Caki2 (cell line): ENCODE measurements around the gene RTL10. TPM values are rescaled to one million over a fixed set of nuclear protein-coding genes. Genes with fewer than 3 reads are reported as not detected.

Experiments used
- DNase-seq: peaks from one replicate; pipeline ENCODE4 v3.0.0-alpha.2; 2015; ENCODE audit warnings: low read depth
- in situ Hi-C: cut with HindIII; loops from 2 replicates; pipeline ENCODE4 v1.10.0; 2016; ENCODE audit warnings: low sequenced_read_pairs, low pct_unique_long_range_greater_than_20kb, mixed read lengths
- total RNA-seq: library from RNA; depleted of rRNA; stranded (reverse); fragments of >200 nt; shearing (Covaris generic); gene quantifications from 2 replicates; pipeline ENCODE4 v1.2.3, GENCODE V29; 2014; ENCODE audit warnings: low replicate concordance

Gene RTL10
- total RNA-seq, 1 experiment from 2014 or later, result 4.2 TPM

DNA sequence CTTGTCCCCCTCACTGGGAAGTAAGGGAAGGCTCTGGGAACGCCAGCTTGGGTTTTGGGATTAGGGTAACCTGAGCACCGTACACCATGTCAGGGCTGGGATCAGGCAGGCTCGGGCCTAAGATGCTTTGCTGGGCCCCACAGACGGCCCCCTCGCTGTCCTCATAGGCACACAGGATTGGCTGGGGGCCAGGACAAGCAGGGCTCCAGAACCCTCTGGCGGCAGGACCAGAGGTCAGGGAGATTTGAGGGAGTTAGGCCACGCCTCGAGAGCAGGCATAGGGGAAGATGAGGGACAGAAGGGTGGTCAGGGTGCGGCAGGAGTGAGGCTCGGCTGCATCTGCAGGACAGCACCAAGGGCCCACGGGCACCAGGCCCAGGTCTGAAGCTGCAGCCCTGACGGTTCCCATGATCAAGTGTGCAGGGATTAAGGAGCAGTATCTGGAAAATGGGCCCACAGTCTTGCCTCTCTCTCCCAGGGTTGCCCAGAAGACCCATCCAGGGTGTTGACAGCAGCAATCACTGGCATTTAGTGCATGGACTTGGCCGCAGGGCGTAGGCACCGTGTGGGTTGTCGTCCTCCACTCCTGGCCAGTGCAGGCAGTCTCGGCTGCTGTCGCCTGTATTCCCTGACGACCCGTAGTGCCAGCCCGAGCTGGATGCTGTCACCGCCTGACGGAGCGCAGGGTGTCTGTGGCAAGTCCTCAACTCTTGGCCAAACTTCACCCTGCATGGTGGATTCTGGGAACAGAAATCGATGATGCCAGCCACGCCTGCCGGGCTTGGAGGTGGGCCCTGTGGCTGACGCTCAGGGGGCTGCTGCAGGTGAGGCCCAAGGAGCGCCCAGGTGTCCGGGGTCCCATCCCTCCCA, 15.7 kb upstream of the RTL10 start:
- in situ Hi-C loops, result no loop called here
- no peak for DNase-seq

DNA sequence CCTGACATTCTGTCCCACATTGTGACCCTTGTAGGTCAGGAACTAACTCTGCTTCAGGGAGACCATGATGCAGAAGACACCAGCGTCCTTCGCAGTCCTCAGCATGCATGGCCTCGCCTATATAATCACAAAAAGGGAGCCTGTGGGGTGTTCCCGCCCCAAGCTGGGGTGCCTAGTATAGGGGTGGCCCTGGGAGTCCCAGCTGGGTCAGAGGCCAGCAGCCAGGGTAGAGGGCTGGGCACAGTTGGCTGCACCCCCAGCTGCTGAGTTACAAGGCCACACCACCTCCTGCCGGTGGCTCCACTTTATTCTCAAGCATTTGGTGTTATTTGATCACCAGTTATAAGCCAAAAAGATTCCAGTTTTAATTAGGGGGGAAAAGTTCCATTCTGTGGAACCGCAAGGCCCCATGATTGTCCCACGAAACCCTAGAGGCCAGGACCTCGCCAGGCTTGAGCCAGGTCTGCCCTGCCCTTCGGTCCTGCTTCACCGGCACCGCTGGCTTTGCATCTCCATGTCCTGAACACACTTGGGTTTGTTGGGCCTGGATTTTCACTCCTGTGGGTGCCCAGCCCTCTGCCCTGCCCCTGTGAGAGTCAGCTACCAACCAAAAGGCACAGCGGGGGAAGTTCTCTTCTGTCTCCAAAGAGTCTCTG, 15.0 kb upstream of the RTL10 start:
- DNase-seq, result no peak
- in situ Hi-C loops, result no loop called here

DNA sequence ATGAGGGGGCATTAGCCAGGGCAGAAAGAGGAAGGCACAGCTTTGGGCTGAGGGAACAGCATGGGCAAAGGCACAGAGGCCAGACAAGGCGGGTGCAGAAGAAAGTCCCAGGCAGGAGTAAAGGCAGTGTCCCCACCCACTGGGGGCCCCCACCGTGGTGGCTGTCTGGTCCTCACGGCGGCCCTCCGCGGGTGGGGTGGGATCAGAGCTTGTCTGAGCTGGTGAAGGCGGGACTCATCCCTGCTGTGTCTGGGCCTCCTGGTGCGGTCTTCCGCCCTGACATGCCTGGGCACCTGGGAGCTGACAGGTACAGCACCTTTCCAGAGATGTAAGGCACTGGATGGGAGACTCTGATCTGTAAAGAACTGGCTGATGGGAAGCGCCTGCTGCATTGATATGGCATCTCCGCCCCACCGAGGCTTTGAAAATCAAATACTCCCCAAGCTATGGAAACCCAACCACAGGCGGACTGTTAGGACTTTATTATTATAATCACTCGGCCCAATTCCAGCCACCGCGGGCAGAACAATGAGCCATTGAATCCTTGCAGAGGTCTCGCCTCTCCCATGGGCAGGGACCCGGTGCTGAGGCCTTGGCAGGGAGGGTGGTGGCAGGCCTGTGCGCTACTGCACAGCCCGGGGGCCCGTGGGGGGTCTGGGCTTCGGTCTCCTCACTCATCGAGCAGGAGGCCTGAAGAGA, 14.2 kb upstream of the RTL10 start:
- in situ Hi-C loops, result no loop called here
- no peak for DNase-seq

DNA sequence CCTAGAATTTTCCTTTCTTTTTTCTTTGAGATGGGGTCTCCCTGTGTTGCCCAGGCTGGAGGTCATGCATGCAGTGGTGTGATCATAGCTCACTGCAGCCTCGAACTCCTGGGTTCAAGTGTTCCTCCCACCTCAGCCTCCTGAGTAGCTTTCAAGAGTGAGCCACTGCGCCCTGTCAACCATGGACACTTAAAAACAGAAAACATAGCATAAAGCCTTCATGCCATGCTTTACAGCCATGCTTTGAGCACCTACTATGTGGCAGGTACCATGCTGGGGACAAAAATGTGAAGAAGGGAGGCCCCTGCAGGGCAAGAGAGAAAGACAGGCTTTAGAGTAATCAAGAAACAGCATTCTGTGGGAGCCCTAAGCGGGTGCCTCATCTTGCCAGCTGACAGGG, 13.7 kb upstream of the RTL10 start:
- in situ Hi-C loops, result no loop called here
- DNase-seq, result no peak

DNA sequence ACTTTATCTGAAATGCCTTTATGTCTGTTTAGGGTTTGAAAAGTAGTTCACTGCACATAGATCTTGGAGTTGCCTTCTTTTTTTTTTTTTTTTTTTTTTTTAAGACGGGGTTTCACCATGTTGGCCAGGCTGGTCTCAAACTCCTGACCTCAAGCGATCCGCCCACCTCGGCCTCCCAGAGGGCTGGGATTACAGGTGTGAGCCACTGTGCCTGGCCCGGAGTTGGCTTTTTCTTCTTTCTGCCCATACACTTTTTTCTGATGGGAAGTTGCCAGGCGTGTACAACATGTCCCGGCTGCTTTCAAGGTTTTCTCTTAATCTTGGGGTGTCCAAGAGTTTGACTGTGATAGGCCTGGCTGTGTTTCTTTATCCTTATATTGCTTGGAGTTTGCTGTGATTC, 12.9 kb upstream of the RTL10 start:
- DNase-seq, result no peak
- in situ Hi-C loops, result no loop called here

DNA sequence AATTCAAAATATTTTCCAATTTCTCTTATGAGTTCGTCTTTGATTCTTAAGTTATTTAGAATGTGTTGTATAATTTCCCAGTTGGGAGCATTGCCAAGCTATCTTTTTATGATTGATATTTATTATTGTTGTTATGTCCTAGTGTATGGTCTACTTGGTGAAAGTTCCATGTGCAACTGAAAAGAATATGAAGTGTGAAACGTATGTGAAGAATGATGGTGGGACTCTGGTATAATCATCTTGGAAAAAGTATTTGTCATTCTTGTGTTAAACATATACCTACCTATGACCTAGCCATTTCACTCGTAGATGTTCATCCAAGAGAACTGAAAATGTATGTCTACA, 12.0 kb upstream of the RTL10 start:
- DNase-seq, result no peak
- in situ Hi-C loops, result no loop called here

DNA sequence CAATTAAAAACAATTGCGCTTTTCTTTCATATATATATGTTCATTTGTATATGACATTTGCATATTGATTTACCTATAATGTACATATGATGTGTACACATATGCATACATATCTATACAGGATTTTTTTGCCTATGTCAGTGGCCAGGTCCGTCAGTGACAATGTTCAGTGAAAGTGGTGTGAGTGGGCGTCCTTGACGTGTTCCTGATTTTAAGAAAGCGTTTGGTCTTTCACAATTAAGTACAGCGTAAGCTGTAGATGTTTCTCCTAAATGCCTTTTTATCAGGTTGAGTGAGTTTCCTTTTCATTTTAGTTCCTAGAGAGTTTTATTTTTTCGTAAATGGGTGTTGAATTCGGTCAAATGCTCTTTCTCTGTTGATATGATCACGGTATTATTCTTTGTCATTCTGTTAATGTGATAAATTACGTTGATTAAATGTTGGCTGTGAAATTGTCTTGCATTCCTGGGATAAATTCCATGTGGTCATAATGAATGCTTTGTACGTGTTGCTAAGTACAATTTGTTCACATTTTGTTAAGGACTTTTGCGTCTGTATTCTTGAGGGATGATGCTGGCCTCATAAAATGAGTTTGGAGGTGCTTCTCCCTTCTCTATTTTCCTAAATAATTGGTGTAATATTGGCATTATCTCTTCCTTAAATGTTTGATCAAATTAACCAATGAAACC, 10.6 kb upstream of the RTL10 start:
- in situ Hi-C loops, result no loop called here

DNA sequence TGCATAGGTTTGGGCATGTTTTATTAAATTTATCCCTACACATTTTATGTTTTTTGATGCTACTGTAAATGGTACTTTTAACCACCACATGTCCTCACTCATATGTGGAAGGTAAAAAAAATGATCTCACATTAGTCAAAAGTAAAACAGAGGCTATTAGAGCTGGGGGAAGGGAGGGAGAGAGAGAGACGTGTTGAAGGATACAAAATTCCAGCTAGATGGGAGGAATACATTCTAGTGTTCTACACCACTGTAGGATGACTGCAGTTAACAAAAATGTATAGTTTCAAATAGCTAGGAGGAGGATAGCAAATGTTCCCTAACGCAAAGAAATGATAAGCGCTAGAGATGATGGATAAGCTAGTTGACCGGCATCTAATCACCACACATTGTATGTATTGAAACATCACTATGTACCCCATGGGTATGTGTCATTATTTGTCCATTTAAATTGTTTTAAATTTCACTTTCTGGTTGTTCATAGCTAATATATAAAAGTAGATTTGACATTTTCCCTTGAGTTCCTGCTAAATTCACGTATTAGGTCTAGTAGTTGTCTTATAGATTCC, 9.9 kb upstream of the RTL10 start:
- no peak for DNase-seq
- in situ Hi-C loops, result no loop called here

More for the DNA sequence above, 10.6 kb upstream of the RTL10 start:
- DNase-seq, result no peak

DNA sequence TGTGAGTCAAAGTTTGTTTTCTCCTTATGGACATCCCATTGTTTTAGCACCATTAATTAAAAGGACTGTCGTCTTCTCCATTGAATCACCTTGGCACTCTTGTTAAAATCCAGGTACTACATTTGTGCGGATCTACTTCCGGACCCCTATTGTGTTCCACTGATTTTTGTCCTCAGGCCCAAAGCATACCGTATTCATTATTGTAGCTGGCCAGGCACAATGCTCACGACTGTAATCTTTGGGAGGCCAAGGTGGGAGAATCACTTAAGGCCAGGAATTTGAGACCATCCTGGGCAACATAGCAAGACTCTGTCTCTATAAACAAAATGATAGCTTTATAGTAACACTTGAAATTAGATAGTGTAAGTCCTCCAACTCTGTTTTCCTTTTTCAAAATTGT, 8.9 kb upstream of the RTL10 start:
- no peak for DNase-seq
- in situ Hi-C loops, result no loop called here

DNA sequence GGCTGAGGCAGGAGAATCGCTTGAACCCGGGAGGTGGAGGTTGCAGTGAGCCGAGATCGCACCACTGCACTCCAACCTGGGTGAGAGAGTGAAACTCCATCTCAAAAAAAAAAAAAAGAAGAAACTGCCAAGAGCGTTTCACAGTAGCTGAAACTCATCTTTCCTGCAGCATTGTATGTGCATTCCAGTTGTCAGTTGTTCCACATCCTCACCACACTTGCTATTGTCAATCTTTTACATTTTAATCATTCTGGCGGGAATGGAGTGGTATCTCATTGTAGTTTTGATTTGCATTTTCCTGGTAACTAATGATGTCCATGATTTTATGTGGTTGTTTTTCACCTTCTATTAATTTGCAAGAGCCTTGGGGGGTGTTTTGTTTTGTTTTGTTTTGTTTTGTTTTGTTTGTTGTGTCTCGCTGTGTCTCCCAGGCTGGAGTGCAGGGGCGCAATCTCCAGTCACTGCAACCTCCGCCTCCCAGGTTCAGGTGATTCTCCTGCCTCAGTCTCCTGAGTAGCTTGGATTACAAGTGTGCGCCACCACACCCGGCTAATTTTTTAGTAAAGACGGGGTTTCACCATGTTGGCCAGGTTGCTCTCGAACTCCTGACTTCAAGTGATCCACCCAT, 8.1 kb upstream of the RTL10 start:
- in situ Hi-C loops, result no loop called here
- no peak for DNase-seq

DNA sequence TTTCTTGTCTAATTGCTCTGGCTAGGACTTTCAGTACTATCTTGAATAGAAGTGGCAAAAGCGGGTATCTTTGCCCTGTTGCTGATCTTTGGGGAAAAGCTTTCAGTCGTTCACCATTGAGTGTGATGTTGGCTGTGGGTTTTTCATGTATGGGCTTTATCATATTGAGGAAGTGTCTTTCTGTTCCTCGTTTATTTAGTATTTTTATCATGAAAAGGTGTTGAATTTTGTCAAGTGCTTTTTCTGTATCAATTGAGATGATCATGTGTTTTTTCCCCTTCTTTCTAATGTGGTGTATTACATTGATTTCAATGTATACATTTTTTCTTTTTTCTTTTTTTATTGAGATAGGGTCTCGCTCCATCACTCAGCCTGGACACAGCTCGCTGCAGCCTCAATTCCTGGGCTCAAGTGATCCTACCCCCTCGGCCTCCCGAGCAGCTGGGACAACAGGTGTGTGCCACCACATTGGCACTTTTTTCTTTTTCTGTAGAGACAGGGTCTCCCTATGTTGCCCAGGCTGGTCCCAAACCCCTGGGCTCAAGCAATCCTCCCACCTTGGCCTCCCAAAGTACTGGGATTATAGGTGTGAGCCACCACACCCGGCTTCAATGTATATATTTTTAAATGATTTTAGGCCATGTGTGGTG, 5.3 kb upstream of the RTL10 start:
- in situ Hi-C loops, result no loop called here
- no peak for DNase-seq

DNA sequence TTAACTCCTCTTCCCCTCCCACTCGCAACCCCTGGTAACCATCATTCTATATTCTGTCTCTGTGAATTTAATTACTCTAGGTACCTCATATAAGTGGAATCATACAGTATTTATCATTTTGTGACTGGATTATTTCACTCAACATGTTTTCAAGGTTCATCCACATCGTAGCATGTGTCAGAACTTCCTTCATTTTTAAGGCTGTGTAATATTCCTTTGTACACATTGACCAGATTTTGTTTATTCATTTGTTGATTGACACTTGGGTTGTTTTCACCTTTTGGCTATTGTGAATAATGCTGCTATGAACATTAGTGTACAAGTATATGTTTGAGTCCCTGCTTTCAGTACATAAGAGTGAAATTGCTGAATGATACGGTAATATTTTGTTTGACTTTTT, 2.7 kb upstream of the RTL10 start:
- in situ Hi-C loops, result no loop called here
- no peak for DNase-seq

DNA sequence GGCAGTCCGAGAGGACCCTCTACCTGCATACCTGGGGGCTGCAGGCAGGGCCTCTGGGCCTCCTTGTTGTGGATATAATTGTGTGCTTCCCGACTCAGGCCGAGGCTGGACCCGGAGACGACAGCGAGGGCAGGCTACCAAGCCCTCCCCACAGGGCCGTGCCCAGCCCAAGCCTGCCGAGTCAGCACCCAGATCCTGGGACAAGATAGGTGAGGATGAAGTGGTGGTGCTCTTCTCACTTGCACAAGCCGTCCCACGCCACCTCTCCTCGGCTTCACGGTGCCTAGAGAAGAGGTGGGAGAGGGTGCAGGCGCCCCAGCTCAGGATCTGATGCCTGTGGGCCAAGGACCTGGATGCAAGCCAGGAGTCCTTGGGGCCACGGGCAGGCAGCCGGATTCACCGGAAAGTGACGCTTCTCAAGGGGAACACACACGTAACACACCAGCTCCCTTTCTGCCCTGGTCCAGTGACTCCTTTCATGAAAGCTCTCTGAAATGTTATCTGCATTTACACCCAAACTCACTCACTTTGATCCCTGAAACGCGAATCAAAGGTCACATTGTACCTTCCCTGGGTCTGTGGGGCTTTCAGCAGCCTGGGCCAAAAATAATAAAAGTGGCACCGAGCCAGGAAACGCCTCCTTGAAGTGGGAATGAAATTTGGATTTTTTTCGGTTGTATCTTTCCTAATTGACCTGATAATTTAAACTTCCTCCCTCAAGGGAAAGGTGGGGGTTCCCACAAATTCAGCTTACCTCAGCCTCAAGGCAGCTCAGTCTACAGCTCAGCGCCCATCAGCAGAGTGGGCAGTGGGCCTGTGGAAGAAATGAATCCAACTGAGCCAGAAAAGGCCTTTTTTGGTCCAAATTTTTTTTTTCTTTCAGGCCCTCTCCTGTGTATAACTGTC, 1.1 kb upstream of the RTL10 start:
- in situ Hi-C loops, result no loop called here
- DNase-seq, result peak; percentile 77

DNA sequence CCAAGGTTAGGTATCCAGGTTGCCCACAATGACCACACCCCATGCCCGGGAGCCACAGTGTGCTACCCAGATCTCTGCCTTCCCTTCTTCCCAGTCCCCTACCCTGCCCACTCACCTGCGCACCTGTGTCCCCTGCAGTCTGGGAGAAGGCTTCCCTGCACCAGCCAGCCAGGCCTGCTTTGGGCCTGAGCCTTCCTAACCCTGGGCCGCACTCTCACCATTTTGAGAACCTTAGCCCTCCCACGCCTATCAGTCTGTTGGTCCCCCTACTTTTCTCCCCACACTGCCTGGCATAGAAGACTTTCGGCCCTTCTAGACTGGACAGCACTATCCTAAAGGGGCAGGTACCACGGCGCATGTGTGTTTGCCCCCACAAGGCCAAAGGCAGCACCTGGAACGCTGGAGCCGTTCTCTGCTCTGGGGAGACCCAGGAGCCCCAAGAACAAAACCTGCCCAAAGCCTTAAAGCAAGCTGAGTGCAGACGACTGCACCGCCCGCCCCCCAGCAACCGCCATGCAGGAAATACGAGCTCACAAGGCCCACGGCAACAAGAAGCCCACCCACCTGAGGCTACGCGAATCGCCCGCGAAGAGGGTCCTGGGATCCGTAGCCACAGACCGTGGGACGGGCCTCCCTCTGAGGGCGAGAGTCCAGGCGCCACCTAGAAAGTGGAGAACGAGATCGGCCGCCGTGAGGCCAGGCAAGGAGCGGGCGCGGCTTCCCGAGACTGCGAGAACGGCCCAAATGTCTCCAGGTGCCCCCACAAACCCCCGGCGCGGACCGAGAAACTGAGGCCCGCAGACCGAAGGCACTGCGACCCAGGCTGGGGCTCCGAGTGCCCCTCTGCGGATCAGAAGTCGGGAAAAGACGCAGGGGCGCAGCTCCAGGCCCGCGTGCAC, 546 bp downstream of the RTL10 start:
- in situ Hi-C loops, result no loop called here

DNA sequence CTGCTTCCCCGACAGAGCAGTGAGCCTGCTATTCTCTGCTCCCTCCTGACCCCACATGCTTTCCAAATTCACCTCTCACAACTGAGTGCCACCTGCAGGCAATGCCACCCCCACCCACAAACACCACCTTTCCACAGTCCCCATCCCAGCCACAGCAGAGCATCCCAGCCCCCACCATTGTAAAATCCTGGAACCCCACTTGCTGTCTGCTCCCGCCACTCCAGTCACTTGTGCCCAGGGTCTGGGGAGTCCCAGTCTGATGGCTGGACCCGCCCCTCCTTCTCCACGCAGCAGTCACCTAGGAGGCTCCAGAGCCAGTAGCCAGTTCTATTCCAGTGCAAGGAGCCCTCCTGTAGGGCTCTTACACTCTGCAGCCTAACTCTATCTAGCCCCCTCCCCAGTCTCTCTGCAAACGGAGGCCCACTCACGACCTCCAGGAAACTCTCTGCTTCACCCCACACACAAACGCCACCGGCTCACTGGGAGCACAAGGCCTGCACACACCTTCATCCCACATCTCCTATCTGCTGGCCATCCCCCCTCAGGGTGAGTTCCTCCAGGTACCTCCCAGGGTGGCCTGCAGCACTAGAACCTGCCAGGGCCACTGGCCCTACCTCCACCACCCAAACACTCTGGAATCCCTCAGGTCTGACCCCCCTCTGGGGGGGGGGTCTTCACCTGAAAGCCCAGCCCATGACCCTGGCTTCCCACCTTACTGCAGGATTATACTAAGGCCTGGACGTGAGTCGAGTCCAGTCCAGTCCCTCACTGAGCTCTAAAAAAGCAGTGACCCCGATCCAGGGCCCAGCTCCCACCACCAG, 1.4 kb downstream of the RTL10 start:
- in situ Hi-C loops, result no loop called here
- DNase-seq, result no peak

More for the DNA sequence above, 546 bp downstream of the RTL10 start:
- no peak for DNase-seq
